ENCODE data around the gene TIMM9. TPM values are rescaled to one million over a fixed set of nuclear protein-coding genes. Genes with fewer than 3 reads are reported as not detected.
"Not testable (repeated sequence)": the region's sequence is repeated elsewhere in the genome, so short reads cannot be mapped to it uniquely, and the experiment has no call there.

TIMM9 gene
- total RNA-seq, 1 donor from 2014 or later, result 28.5 TPM

DNA sequence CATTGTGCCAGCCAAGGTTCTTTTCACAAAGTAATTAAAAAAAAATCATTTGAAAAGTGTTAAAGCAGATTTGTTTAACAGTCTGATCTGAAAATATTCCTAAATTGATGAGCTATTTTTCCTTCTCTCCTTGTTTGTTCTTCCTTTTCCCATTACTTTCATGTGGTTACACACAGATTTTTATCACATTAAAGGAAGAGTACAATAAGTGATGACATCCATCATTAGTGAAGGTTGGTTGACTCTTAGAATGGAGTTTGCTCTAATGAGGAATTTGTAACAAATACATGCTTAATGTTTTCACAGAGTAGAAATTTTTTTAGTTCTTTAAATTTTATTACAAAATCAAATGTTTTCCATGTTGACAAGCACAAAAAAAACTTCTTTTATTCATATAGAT, 50.5 kb downstream of the TIMM9 start:
- no peak for TF ChIP-seq CTCF (IDR thresholded peaks at IDR 0.05)
- intact Hi-C loops (cut with DNase I), result no loop called here
- ATAC-seq (no peak), DNase-seq (no peak)
- Histone ChIP-seq H3K4me3 (no peak overlapping the region), H3K9me3 (no peaks in the 10 kb centered on the region), H3K36me3 (peaks cover 58% of the 10 kb centered on the region), H3K4me1 (no peaks in the 10 kb centered on the region), H3K27me3 (ENCODE audit: low read depth) (no peaks in the 10 kb centered on the region), H3K27ac (no peak overlapping the region)

GRCh38 chr14:58368956-58369355, 58.4 kb downstream of the TIMM9 start:
- ATAC-seq, result no peak
- Histone ChIP-seq H3K4me3 (no peak overlapping the region), H3K9me3 (no peaks in the 10 kb centered on the region), H3K27me3 (ENCODE audit: low read depth) (no peaks in the 10 kb centered on the region), H3K27ac (no peak overlapping the region), H3K36me3 (peaks cover 99% of the 10 kb centered on the region), H3K4me1 (no peaks in the 10 kb centered on the region)
- intact Hi-C loops (cut with DNase I), result no loop called here
- DNase-seq, result no peak
- no peak for TF ChIP-seq CTCF (IDR thresholded peaks at IDR 0.05)

DNA sequence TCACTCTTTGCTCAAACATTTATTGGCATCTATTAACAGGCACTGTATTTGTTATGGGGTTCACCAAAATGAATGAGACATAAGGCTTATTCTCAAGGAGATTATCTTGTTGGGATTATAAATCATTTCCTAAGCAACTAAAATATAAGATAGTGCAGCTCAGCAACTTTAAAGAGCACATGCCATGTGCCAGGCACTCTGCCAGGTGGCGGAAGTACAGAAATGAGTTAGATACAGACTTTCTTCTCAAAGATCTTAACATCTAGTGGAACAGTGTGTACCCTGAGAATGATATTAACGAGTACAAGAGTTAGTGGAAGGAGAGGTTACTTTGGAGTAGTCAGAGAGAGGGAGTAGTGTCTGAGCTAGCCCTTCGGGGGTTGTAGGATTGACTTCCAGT, 60.0 kb downstream of the TIMM9 start:
- Histone ChIP-seq H3K27ac (no peak overlapping the region), H3K4me1 (no peaks in the 10 kb centered on the region), H3K27me3 (ENCODE audit: low read depth) (no peaks in the 10 kb centered on the region), H3K9me3 (no peaks in the 10 kb centered on the region), H3K36me3 (peaks cover 97% of the 10 kb centered on the region), H3K4me3 (no peak overlapping the region)
- DNase-seq, result no peak
- ATAC-seq, result peak in 1 of 2 donors; percentile 17
- intact Hi-C loops (cut with DNase I), result no loop called here
- TF ChIP-seq CTCF (IDR thresholded peaks at IDR 0.05), result no peak

DNA sequence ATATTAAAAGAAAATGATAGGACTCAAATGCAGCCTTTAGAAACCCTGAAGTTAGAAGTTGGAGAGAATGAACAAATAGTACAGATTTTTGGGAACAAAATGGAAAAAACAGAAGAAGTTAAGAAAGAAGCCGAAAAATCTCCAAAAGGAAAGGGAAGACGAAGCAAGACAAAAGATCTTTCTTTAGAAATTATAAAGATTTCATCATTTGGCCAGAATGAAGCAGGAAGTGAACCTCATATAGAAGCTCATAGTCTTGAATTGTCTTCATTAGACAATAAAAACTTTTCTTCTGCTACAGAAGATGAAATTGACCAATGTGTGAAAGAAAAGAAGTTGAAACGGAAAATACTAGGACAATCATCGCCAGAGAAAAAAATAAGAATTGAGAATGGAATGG, 63.0 kb downstream of the TIMM9 start:
- intact Hi-C loops (cut with DNase I), result no loop called here
- H3K4me1 ChIP-seq, result no peaks in the 10 kb centered on the region
- no peak for TF ChIP-seq CTCF (IDR thresholded peaks at IDR 0.05)
- no peak for DNase-seq
- peaks cover 97% of the 10 kb centered on the region for H3K36me3 ChIP-seq
- no peak overlapping the region for H3K4me3 ChIP-seq
- ATAC-seq, result no peak
- no peak overlapping the region for H3K27ac ChIP-seq
- H3K27me3 ChIP-seq (ENCODE audit: low read depth), result no peaks in the 10 kb centered on the region
- no peaks in the 10 kb centered on the region for H3K9me3 ChIP-seq

- Histone ChIP-seq H3K27ac (no peak overlapping the region), H3K36me3 (peaks cover 96% of the 10 kb centered on the region), H3K4me1 (no peaks in the 10 kb centered on the region), H3K27me3 (ENCODE audit: low read depth) (no peaks in the 10 kb centered on the region), H3K9me3 (no peaks in the 10 kb centered on the region), H3K4me3 (no peak overlapping the region)
- peak; percentile 21 for TF ChIP-seq CTCF (IDR thresholded peaks at IDR 0.05)
- intact Hi-C loops (cut with DNase I), result no loop called here
- ATAC-seq (peak in 1 of 2 donors; percentile 57), DNase-seq (no peak)
Measured at GRCh38 chr14:58362798-58363412, 64.4 kb downstream of the TIMM9 start.

DNA sequence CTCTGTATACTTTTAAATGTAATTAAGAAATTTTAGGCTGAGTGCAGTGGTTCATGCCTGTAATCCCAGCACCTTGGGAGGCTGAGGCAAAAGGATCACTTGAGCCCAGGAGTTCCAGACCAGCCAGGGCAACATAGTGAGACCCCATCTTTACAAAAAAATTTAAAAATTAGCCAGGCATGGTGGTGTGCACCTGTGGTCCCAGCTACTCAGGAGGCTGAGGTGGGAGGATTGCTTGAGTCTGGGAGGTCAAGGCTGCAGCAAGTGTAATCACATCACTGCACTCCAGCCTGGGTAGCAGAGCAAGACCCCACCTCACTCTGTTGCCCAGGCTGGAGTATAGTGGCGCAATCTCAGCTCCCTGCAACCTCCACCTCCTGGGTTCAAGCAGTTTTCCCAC, 65.1 kb downstream of the TIMM9 start:
- H3K27me3 ChIP-seq (ENCODE audit: low read depth); H3K4me3 ChIP-seq; DNase-seq; ATAC-seq; intact Hi-C loops (cut with DNase I); H3K27ac ChIP-seq; H3K4me1 ChIP-seq; H3K9me3 ChIP-seq: not testable (repeated sequence)
- H3K36me3 ChIP-seq, result peaks cover 89% of the 10 kb centered on the region

Other genes starting within 250 kb of the TIMM9 start
- gene ACTR10, start 227.4 kb downstream of the TIMM9 start, total RNA-seq, result 58.1 TPM
- 132 TPM for gene PSMA3, start 182.7 kb downstream of the TIMM9 start, total RNA-seq
- gene ARID4A, start 129.0 kb downstream of the TIMM9 start, total RNA-seq, result 37.9 TPM
- gene TOMM20L, start 31.6 kb downstream of the TIMM9 start, total RNA-seq, result not detected
- 13.8 TPM for gene KIAA0586, start 188 bp upstream of the TIMM9 start, total RNA-seq
- gene DACT1, start 210.4 kb upstream of the TIMM9 start, total RNA-seq, result 3.7 TPM

Measured in lower lobe of right lung (tissue), 2 donors.